GM18507 (cell line): ENCODE results near the gene ZNF79.
A peak's percentile ranks its signal among the peaks of the same experiment; 100 is the strongest.

ENCODE experiments used
- DNase-seq: peaks from one replicate; pipeline ENCODE4 v3.0.0; 2011; ENCODE audit warnings: low read depth; ENCODE audit not compliant: insufficient read length; ENCODE audit errors: extremely low spot score
- FAIRE-seq: peaks from 2 replicates; lab custom pipeline; 2011; peaks lifted over from hg19 to GRCh38; lab: Jason Lieb, UNC

The ZNF79 gene

DNA sequence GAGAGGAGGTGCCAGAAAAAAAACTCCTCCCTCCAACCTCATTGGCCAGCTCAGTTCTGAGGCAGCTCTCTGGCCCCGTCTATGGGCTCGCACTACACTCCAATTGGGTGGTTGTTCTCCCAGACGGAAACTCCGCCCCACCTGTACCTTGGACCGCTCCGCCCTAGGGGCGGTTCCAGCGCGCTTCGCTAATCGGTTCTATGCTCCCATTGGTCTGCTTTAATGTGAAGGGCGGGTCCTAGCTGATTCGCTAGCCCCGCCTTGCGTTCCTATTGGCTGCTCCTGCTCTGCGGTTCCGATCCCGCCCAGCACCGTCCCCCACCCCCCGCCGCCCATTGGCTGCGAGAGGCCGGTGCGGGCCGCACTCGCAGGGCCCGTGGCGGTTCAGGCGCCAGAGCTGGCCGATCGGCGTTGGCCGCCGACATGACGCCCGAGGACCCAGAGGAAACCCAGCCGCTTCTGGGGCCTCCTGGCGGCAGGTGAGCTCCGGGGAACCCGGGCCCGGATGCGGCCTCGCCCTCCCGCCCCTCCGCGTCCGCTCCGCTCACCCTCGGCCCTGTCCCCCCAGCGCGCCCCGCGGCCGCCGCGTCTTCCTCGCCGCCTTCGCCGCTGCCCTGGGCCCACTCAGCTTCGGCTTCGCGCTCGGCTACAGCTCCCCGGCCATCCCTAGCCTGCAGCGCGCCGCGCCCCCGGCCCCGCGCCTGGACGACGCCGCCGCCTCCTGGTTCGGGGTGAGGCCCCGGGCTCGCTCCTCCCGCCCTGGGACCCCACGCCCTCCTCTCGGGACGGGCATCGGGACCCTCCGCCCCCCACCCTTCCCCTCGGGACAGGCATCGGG, 27.2 kb upstream of the ZNF79 start, which contains the start of gene SLC2A8:
SLC2A8 (plus strand) TSS at position 362 of the 838 bp plus-strand sequence; CDS start at position 424, 62 bp downstream.
- FAIRE-seq, result peak; percentile 100
- DNase-seq, result peak; percentile 84

DNA sequence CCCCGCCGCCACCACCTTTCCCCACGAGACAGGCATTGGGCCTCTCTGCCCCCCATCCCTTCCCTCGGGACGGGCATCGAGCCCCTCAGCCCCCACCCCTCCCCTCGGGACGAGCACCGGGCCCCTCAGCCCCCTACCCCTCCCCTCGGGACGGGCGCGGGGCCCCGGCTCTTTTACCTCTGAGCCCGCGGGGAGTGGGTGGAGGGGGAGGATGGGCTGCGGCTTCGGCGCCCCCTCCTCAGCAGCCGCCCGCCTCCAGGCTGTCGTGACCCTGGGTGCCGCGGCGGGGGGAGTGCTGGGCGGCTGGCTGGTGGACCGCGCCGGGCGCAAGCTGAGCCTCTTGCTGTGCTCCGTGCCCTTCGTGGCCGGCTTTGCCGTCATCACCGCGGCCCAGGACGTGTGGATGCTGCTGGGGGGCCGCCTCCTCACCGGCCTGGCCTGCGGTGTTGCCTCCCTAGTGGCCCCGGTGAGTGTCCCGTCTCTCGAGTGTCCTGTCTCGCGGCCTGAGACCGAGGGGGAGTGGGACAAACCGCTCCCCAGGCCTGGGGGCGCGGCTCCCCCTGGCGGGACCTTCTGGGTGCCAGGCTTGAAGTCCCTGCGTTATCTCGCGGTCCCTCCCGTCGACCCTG, 26.4 kb upstream of the ZNF79 start:
- FAIRE-seq (peak; percentile 73), DNase-seq (no peak)

DNA sequence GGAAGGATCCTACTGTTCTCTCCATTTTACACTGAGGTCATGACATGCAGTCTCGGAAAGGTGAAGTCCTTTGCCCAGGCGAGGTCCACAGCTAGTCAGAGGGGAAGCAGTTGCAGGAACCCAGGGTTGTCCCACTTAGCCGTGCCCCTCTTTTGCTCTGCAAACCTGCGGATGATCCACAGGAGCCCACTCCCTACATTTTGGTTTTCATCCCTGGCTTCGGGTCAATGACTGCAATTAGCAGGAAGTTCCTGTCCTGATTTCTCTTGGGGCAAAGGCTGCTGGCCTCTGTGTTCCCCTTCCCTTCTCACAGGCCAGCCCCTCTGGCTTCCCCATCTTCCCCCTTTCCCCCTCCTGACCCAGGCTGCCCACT, 25.9 kb upstream of the ZNF79 start:
- no peak for FAIRE-seq
- no peak for DNase-seq

DNA sequence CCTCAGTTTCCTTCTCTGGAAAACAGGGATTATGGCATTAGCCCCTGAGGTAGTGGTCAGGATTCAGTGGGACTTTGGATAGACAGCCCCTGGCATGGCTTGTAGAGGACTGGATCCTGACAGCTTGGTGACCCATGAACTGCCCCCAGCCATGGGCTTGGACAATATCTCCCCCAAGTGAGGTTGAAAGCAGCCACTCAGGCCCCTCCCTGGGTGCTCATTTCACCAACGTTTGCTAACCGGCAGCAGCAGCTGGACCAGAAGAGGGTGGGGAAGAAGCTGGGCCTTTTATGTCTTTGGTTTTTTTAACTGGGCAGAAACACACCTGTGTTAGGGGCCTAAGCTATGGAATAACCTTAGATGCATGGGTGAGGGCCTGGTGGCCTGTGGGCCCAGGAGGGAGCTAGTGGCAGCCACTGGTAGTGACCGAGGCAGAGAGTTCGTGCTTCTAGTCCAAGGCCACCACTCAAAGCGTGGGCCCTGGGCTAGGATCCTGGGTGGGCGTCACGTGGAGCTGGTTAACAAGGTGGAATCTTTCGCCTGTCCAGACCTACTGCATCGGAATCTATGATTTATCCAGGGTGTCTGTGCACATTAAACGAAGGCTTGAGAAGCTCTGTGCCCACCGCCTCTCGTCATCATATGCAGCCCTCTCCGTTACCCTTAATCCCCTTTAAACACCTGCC, 25.3 kb upstream of the ZNF79 start:
- DNase-seq (no peak), FAIRE-seq (no peak)

DNA sequence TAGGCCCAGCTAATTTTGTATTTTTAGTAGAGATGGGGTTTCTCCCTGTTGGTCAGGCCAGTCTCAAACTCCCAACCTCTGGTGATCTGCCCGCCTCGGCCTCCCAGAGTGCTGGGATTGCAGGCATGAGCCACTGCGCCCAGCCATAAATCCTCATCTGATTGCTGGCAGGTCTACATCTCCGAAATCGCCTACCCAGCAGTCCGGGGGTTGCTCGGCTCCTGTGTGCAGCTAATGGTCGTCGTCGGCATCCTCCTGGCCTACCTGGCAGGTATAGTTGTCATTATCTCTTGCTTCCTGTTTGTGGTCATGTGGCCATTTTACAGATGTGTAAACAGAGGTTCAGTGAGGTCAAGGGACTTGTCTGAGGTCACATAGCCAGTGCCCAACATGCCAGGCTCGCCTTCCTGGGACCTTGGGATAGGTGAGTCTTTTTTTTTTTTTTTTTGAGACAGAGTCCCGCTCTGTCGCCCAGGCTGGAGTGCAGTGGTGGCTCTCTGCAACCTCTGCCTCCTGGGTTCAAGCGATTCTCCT, 24.4 kb upstream of the ZNF79 start:
- DNase-seq (no peak), FAIRE-seq (no peak)

DNA sequence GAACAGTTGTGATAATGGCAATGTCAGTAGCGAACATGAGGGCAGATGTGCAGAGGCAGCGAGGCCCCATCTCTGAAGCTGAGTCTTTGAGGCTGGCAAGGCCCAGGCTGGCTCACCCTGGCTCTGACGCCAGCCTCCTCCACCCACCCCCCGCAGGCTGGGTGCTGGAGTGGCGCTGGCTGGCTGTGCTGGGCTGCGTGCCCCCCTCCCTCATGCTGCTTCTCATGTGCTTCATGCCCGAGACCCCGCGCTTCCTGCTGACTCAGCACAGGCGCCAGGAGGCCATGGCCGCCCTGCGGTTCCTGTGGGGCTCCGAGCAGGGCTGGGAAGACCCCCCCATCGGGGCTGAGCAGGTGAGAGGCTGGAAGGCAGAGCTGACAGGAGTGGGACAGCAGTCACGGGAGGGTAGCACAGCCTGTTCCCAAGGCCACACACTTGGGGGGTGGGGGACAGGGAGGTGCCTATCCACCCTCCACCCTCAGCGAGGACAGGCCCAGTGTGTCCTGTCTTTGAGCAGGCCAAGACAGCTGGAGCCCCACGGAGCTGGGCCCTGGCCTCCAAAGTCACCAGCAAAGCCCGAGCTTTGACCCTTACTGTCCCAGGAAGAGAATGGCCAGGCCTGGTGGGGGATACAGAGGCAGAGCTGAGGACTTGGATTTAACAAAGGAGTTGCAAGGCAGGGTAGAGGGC, 21.6 kb upstream of the ZNF79 start:
- DNase-seq, result no peak
- FAIRE-seq, result no peak

DNA sequence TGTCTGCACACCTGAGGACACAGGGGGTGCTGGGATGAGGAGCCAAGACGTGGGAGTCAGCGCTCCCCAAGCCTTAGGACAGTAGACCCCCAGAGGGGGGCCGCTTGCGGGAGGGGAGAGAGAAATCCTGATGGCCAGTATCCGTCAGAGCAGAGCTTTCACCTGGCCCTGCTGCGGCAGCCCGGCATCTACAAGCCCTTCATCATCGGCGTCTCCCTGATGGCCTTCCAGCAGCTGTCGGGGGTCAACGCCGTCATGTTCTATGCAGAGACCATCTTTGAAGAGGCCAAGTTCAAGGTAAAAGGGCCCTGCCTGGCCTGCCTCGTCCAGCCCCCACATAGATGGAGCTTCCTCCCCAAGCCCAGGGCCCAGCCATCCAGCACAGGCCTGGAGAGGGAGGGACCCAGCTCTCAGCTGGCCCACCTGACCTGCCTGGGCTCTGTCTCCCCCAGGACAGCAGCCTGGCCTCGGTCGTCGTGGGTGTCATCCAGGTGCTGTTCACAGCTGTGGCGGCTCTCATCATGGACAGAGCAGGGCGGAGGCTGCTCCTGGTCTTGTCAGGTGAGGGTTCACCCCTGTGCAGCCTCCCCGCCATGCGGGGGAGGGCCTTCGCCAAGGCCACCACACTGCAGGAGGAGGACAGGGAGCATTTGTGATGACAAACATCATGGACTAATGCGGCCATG, 20.5 kb upstream of the ZNF79 start:
- FAIRE-seq, result no peak
- no peak for DNase-seq

DNA sequence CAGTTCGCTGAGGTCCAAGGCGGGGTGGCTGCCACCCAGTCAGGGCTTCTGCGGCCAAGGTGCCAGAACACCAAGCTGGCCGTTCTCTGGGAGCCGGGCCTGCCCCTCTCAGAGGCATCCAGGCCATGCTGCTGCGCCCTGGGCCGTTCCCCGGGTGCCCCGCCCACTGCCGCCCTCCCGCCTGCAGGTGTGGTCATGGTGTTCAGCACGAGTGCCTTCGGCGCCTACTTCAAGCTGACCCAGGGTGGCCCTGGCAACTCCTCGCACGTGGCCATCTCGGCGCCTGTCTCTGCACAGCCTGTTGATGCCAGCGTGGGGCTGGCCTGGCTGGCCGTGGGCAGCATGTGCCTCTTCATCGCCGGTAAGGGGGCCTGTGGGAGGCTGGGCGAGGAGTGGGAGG, 19.6 kb upstream of the ZNF79 start:
- FAIRE-seq (no peak), DNase-seq (no peak)

DNA sequence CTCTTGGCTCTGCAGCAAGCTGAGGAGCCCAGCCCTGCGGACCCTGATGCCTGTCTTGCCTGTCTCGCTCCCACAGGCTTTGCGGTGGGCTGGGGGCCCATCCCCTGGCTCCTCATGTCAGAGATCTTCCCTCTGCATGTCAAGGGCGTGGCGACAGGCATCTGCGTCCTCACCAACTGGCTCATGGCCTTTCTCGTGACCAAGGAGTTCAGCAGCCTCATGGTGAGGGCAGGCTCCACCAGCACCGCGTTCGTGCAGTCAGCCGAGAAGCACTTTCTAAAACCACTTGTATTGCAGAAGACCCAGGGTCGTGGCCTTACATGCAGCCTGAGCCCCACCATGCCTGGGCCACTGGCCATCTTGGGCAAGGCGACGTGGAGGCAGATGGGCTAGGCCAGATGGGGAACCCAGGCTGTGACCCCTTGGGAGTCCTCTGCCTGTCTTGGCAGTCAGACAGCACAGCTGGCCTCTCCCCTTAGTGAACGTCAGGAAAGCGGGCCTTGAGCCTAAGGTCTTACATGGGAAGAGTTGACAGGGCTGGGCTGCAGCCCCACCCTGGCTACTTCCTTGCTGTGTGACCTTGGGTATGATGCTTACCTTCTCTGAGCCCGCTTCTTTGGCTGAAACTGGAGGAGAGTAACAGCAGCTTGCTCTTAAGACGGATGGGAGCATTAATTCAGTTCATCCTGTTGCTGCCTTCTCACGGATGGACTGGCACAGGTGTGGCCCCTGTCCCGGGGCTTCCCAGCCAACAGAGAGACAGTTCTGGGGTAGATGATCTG, 18.6 kb upstream of the ZNF79 start:
- FAIRE-seq (no peak), DNase-seq (no peak)

DNA sequence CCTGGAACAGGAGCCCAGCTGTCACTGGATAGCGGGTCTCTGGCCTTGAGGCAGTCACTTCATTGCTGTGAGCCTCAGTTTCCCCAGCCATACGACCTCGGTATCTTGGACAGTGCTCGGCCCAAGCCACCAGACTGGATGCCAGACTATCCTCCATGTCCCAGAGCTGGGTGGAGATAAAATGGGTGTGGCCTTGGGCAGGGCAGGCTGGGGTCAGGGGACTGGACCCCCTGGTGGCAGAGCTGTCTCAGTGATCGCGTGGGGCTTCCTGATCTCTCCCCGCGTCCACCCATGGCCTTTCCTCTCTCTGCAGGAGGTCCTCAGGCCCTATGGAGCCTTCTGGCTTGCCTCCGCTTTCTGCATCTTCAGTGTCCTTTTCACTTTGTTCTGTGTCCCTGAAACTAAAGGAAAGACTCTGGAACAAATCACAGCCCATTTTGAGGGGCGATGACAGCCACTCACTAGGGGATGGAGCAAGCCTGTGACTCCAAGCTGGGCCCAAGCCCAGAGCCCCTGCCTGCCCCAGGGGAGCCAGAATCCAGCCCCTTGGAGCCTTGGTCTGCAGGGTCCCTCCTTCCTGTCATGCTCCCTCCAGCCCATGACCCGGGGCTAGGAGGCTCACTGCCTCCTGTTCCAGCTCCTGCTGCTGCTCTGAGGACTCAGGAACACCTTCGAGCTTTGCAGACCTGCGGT, 17.2 kb upstream of the ZNF79 start:
- no peak for FAIRE-seq
- no peak for DNase-seq

DNA sequence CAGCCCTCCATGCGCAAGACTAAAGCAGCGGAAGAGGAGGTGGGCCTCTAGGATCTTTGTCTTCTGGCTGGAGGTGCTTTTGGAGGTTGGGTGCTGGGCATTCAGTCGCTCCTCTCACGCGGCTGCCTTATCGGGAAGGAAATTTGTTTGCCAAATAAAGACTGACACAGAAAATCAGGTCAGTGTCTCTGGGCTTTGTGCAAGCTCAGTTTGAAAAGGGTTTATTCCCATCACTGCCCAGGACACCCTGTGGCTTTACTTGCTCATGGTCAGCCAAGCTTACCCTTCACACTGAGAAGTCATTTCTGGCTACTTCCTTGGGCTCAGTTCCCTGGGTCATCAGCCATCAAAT, 16.7 kb upstream of the ZNF79 start:
- FAIRE-seq (no peak), DNase-seq (no peak)

DNA sequence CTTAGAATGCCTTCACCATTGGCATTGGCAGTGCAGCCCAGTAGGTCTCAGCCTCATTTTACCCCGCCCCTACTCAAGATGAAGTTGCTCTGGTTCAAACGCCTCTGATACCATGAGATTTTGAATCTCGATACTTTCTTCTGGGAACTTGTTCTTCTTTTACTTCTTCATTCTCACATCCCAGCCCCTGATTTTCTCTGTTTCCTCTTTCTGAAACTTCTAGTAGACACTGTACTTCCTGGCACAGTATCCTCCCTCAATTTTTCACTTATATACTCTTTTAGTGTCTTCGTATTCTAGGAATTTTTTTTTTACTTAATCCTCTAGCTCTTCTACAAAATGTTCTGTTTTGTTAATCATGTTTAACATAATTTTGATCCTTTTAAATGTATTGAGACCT, 13.1 kb upstream of the ZNF79 start:
- DNase-seq, result no peak
- FAIRE-seq, result no peak

DNA sequence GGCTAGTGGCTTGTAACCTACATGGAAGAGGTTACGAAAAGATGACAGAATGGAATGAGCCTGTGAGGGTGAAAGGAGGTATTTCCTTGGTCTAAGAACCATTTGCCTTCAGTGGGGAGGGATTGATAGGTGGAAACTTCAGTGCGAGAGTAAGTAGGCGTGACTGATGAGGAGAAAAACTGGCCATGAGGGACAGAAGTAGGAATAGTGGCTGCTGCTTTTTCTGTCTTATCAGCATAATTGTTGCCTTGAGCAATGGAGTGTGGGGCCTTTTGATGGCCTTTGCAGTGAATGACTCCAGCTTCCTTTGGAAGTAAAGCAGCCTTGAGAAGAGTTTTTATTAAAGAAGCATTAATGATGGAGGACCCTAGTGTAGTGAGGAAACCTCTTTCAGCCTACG, 9.0 kb upstream of the ZNF79 start:
- FAIRE-seq (no peak), DNase-seq (no peak)

DNA sequence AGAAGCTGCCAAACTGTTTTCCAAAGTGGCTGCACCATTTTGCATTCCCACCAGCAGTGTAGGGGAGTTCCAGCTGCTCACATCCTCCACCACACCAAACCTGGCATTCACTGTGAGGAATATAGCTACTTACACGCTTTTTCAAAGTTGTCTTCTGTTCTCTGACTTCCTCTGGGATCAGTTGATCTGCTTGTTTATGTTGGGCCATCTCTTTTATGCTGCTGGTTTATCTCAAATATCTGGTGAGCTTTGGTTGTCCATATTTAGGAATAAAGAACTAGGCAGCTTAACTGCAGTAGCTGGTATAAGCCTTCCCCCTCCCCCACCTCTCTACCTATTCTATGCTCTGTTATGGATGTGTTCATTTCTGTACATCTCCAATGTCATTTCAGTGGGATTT, 8.5 kb upstream of the ZNF79 start:
- FAIRE-seq, result no peak
- no peak for DNase-seq

DNA sequence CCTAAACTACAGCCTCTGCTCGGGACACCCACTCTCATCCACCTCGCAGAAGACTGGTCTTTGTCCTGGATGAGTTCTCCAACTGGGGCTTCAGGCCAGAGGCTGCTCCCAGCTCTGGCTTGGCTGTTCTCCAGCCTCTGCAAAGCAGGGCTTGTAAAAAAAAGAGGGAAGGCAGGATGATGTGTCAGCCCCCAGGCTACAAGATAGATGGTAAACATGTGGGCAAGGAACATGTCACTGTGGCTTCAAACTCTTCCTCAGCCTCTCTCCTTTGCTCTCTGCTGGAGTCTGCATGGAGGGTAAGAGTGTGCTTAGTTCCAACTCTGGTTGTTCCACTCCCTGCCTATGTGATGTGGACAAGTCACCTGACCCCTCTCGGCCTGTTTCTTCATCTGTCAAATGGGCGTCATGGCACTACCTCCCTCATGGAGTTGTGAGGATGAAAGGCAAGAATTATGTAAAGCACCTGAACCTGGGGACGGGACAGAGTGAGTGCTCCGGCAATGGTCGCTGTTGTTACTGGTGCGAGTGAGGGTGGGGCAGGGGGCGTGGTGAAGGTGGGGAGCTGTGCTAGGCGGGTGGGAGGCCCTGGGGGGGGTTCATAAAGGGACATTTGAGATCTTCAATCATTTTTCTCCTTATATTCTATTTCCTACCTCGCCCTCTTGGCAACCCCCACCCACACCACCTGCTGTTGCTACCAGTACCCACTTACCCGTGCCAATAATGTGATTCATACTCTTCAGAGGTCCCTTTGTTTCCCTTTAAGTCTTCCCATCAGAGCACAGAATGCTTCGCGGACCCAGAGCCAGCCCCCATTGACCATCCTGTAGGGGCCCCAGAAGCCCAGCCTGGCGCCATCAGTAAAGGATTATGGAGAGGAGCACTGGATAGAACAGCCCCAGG, 6.8 kb upstream of the ZNF79 start:
- FAIRE-seq (no peak), DNase-seq (no peak)

DNA sequence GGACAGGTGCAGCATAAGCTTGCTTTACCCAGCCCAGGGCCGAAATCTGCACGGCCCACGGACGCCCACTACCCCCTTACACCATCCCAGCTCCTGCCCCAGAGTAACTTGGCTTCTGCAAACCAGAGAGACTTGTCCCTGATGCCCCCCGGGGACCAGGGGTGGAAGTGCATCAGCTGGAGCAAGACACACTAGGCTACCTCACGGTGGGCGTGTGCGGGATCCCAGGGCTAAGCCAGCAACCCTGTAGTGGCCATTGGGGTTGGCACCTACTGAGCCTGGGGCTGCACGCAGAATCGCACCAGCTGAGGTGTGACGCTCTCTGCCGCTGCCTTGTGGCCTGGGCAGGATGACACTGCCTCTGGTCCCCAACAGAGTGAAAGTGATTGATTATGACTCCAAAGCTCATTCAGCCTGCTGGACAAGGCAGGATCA, 6.1 kb upstream of the ZNF79 start:
- FAIRE-seq (no peak), DNase-seq (no peak)

DNA sequence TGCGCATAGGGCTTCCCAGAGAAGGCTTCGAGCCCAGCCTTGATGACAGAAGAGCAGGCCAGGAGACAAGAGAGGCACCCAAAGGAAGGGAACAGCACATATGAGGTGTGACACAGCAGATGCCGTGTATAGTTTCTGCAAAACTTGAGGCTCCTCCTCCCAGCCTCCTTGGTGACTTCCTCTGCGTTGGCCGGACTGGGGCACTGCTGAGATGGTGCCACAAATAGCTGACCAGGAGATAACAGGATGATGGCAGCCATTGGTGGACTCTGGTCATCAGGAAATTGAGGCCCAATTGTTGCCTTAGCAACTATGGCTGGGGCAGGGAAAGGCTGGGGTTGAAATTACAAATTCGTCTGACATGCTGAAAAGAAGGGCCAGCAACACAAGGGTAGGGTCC, 4.8 kb upstream of the ZNF79 start:
- FAIRE-seq (no peak), DNase-seq (no peak)
